HEK293 (cell line): ENCODE measurements around the gene EPPIN.

ENCODE experiments used
- CTCF ChIA-PET: fragments of 350-600 bp; formaldehyde crosslinking; extraction: SDS; loops from one replicate; lab custom pipeline; 2021; ENCODE audit warnings: antibody characterized with exemption; lab: Yijun Ruan, JAX
- POLR2A ChIA-PET: fragments of 300-600 bp; formaldehyde crosslinking; extraction: SDS; loops from one replicate; lab custom pipeline; 2020; ENCODE audit warnings: antibody characterized with exemption, inconsistent platforms; lab: Yijun Ruan, JAX
- H3K27ac ChIP-seq: fragments of 200-500 bp; sonication (Bioruptor generic); 2 replicates; pipeline ENCODE4 v1.5.1; 2014; ENCODE audit warnings: low read depth, low read length, control low read depth, inconsistent platforms; ENCODE audit errors: extremely low read depth
- H3K36me3 ChIP-seq, 2 experiments: fragments of 200-500 bp in 1 of 2; sonication (Bioruptor generic) in 1 of 2; 1 replicate in 1 of 2; 2 replicates in 1 of 2; pipeline ENCODE4 v1.5.1; 2014 to 2017; ENCODE audit warnings: inconsistent platforms in 2 of 2, low read length in 2 of 2; ENCODE audit not compliant: control insufficient read depth in 2 of 2, insufficient read depth in 1 of 2
- H3K4me1 ChIP-seq: fragments of 200-500 bp; sonication (Bioruptor generic); 2 replicates; pipeline ENCODE4 v1.5.1; 2014; ENCODE audit warnings: mild to moderate bottlenecking, low read length, inconsistent platforms; ENCODE audit not compliant: control insufficient read depth, insufficient read depth
- H3K4me3 ChIP-seq: 2 replicates; pipeline ENCODE4 v1.5.1; 2011; ENCODE audit warnings: low read depth, mild to moderate bottlenecking, control low read depth, low read length, moderate library complexity
- H3K9me3 ChIP-seq: fragments of 200-500 bp; sonication (Bioruptor generic); 2 replicates; pipeline ENCODE4 v1.5.1; 2014; ENCODE audit warnings: low read depth, low read length, inconsistent platforms; ENCODE audit not compliant: control insufficient read depth, insufficient read depth
- KLF10 ChIP-seq: fragments of 450-650 bp; IDR thresholded peaks from 2 replicates; pipeline ENCODE4 v1.5.1; 2018; ENCODE audit warnings: missing biosample characterization, mild to moderate bottlenecking, missing genetic modification characterization
- ZBTB20 ChIP-seq: fragments of 450-650 bp; formaldehyde crosslinking; IDR thresholded peaks from 2 replicates; pipeline ENCODE4 v1.5.1; 2016; ENCODE audit warnings: missing biosample characterization, missing genetic modification characterization
- ZEB2 ChIP-seq: fragments of 450-650 bp; formaldehyde crosslinking; IDR thresholded peaks from 2 replicates; pipeline ENCODE4 v1.5.1; 2016; ENCODE audit warnings: missing biosample characterization, missing genetic modification characterization
- ZFP69B ChIP-seq: fragments of 450-650 bp; formaldehyde crosslinking; IDR thresholded peaks from 2 replicates; pipeline ENCODE4 v1.5.1; 2016; ENCODE audit warnings: missing biosample characterization, missing genetic modification characterization
- ZNF24 ChIP-seq: fragments of 450-650 bp; formaldehyde crosslinking; IDR thresholded peaks from 2 replicates; pipeline ENCODE4 v1.5.1; 2016; ENCODE audit warnings: missing biosample characterization, missing genetic modification characterization
- ZNF335 ChIP-seq: fragments of 450-650 bp; formaldehyde crosslinking; conservative IDR thresholded peaks from 2 replicates; pipeline ENCODE4 v1.5.1; 2016; ENCODE audit warnings: missing biosample characterization, missing genetic modification characterization
- ZNF366 ChIP-seq: fragments of 450-650 bp; formaldehyde crosslinking; conservative IDR thresholded peaks from 2 replicates; pipeline ENCODE4 v1.5.1; 2016; ENCODE audit warnings: missing biosample characterization, missing genetic modification characterization
- ZNF571 ChIP-seq: fragments of 450-650 bp; formaldehyde crosslinking; IDR thresholded peaks from 2 replicates; pipeline ENCODE4 v1.5.0; 2017; ENCODE audit warnings: missing biosample characterization, missing genetic modification characterization
- ZNF600 ChIP-seq: fragments of 450-650 bp; formaldehyde crosslinking; IDR thresholded peaks from 2 replicates; pipeline ENCODE4 v1.5.1; 2016; ENCODE audit warnings: missing biosample characterization, missing genetic modification characterization
- ZSCAN30 ChIP-seq: fragments of 450-650 bp; IDR thresholded peaks from 2 replicates; pipeline ENCODE4 v1.5.1; 2018; ENCODE audit warnings: missing biosample characterization, mild to moderate bottlenecking, missing genetic modification characterization, moderate library complexity
- TF ChIP-seq, protein P1 (sequence below): fragments of 450-650 bp; formaldehyde crosslinking; IDR thresholded peaks from 2 replicates; pipeline ENCODE4 v1.5.1; 2016; ENCODE audit warnings: missing biosample characterization, missing genetic modification characterization
- TF ChIP-seq, protein P2 (sequence below): fragments of 450-650 bp; formaldehyde crosslinking; IDR thresholded peaks from 2 replicates; pipeline ENCODE4 v1.5.1; 2016; ENCODE audit warnings: missing biosample characterization, missing genetic modification characterization
- TF ChIP-seq, protein P3 (sequence below): fragments of 450-650 bp; formaldehyde crosslinking; IDR thresholded peaks from 2 replicates; pipeline ENCODE4 v1.5.1; 2016; ENCODE audit warnings: missing biosample characterization, missing genetic modification characterization
- TF ChIP-seq, protein P4 (sequence below): fragments of 450-650 bp; formaldehyde crosslinking; IDR thresholded peaks from 2 replicates; pipeline ENCODE4 v1.5.1; 2016; ENCODE audit warnings: missing biosample characterization, missing genetic modification characterization

Gene EPPIN

DNA sequence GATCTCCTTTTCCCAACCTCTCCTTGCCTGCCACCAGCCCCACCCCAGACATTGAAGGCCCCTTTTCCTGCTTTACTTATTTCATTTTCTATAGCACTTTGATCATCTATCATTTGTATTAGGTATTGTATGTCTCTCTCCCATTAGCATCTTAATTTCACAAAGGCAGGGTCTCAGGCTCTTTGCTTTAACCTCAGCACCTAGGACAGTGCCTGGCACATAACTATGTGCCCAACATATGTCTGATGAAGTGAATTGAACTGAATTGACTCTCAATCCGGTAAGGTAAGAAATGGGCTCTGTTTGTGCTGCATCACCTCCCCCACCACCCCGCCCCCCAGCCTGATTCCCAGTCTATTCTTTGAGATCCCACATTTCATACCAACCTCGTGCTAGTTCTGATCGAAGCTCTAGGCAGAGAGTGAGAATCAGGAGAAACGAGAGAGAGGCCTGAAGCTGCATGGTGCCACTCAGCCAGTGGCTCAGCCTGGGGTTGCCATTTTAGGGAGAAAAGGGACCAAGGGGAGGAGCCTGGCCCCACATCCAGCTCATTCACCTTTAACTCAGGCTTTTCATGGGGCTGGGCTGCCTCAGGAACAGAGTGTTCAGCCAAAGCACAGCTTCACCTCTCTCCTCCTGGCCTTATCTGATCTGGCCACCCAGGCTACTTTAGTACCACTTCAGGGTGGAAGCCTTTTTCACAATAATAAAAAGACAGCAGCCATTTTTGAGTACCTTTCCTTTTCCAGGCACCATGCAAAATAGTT lies 31.9 kb downstream of the EPPIN start, which contains the start of gene SPINT3:
Gene SPINT3, minus strand, starts transcription at position 476 of the 767 bp plus-strand sequence. Its CDS starts 14 bp downstream, at position 462.
- no peak within 1 kb of the TSS for H3K4me3 ChIP-seq
- ChIA-PET CTCF (no interaction called here), POLR2A (no interaction called here)
- H3K27ac ChIP-seq = no peak within 1 kb of the TSS
- TF ChIP-seq, protein P1, sequence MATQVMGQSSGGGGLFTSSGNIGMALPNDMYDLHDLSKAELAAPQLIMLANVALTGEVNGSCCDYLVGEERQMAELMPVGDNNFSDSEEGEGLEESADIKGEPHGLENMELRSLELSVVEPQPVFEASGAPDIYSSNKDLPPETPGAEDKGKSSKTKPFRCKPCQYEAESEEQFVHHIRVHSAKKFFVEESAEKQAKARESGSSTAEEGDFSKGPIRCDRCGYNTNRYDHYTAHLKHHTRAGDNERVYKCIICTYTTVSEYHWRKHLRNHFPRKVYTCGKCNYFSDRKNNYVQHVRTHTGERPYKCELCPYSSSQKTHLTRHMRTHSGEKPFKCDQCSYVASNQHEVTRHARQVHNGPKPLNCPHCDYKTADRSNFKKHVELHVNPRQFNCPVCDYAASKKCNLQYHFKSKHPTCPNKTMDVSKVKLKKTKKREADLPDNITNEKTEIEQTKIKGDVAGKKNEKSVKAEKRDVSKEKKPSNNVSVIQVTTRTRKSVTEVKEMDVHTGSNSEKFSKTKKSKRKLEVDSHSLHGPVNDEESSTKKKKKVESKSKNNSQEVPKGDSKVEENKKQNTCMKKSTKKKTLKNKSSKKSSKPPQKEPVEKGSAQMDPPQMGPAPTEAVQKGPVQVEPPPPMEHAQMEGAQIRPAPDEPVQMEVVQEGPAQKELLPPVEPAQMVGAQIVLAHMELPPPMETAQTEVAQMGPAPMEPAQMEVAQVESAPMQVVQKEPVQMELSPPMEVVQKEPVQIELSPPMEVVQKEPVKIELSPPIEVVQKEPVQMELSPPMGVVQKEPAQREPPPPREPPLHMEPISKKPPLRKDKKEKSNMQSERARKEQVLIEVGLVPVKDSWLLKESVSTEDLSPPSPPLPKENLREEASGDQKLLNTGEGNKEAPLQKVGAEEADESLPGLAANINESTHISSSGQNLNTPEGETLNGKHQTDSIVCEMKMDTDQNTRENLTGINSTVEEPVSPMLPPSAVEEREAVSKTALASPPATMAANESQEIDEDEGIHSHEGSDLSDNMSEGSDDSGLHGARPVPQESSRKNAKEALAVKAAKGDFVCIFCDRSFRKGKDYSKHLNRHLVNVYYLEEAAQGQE = peak; percentile 89
- TF ChIP-seq ZSCAN30 (tag by site-specific recombination) = no peak
- no peaks in the 10 kb centered on the region for H3K4me1 ChIP-seq
- H3K9me3 ChIP-seq = no peaks in the 10 kb centered on the region
- no peaks in the 10 kb centered on the region for H3K36me3 ChIP-seq

DNA sequence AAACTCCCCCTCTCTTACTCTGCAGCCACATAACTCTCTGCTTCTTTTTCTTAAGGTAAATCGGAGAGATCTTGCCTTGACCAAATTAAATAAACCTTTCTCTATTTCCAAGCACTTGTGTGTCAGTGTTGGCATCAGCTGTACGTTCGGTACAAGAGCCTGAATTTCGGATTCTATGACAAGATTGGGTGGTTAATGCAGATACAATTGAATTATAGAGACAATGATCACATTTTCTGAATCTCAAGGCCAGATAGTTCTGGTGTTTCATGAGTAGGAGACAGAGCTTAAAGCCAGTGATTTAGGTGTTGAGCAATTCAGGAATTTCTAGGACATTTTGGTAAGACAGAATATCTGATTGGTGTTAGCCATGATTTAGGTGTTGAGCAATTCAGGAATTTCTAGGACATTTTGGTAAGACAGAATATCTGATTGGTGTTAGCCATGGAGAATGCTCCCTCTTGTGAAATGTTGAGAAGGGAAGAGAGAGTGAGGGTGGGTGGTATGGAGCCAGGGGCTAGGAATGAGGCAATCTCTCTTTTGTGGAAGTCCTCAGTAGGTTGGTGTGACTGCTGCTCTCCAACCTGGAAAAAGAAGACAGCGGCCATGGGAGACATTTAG lies 36.8 kb downstream of the EPPIN start:
- ChIA-PET POLR2A (no interaction called here), CTCF (no interaction called here)

DNA sequence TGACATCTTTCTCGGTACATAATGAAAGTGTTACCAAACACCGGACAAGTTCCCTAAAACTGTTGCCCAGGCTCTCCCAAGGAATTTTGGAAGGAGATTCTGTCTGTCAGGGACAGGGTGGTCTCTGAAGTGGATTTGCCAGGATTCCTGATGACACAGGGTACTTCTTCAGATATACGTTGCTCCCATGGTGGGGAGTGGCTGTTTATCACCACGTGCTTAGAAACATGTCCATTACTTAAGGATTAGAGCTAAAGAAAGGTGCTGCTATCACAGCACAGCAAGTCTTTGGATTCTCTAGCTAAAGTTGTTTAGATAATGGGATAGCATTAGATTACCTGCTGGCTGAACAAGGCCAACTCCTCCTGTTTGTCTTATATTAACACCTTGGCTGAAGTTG lies 38.1 kb downstream of the EPPIN start:
- POLR2A ChIA-PET = no interaction called here
- no peak for TF ChIP-seq ZNF335
- TF ChIP-seq, all 188 proteins: peak for 0
- Histone ChIP-seq H3K4me1 (no peaks in the 10 kb centered on the region), H3K9me3 (no peaks in the 10 kb centered on the region), H3K36me3 (no peaks in the 10 kb centered on the region), H3K4me3 (no peak overlapping the region), H3K27ac (no peak overlapping the region)
- CTCF ChIA-PET = no interaction called here

More for the DNA sequence above, 36.8 kb downstream of the EPPIN start:
- Histone ChIP-seq H3K9me3 (no peaks in the 10 kb centered on the region), H3K36me3 (no peaks in the 10 kb centered on the region), H3K4me1 (no peaks in the 10 kb centered on the region), H3K27ac (no peak overlapping the region), H3K4me3 (no peak overlapping the region)
- TF ChIP-seq ZEB2 (tag by site-specific recombination) = no peak

DNA sequence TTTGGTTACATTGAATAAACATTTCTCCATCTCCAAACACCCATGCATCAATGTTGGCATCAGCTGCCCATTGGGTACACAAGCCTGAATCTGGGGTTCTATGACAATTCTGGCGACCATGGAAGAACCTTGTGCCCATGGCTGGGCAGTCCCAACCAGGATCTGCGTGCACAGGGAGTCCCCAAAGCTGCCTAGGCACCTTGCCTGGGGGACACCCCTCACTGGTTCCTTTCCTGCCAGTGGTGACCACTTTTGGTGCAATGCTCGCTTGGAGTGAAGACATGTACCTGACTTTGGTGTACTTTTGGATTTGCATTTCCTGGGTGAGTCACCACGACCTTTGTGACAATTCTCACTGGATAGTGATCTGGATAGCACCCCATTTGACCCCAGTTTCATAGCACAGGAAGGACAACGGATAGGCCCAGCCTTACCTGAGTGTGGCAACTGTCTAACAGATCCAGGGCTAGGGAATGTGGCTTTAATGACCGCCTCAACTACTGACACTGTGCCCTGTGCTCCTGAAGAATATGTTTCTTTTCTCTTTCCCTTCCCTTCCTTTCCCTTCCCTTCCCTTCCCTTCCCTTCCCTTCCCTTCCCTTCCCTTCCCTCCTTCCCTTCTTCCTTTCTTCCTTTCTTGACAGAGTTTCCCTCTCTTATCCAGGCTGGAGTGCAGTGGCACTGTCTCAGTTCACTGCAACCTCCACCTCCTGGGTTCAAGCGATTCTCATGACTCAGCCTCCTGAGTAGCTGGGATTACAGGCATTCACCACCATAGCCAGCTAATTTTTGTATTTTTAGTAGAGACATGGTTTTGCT lies 38.9 kb downstream of the EPPIN start:
- H3K36me3 ChIP-seq = no peaks in the 10 kb centered on the region
- H3K4me1 ChIP-seq = no peaks in the 10 kb centered on the region
- H3K9me3 ChIP-seq = no peaks in the 10 kb centered on the region
- H3K27ac ChIP-seq = no peak overlapping the region
- CTCF ChIA-PET = no interaction called here
- POLR2A ChIA-PET = no interaction called here
- H3K4me3 ChIP-seq = no peak overlapping the region
- TF ChIP-seq, protein P2, sequence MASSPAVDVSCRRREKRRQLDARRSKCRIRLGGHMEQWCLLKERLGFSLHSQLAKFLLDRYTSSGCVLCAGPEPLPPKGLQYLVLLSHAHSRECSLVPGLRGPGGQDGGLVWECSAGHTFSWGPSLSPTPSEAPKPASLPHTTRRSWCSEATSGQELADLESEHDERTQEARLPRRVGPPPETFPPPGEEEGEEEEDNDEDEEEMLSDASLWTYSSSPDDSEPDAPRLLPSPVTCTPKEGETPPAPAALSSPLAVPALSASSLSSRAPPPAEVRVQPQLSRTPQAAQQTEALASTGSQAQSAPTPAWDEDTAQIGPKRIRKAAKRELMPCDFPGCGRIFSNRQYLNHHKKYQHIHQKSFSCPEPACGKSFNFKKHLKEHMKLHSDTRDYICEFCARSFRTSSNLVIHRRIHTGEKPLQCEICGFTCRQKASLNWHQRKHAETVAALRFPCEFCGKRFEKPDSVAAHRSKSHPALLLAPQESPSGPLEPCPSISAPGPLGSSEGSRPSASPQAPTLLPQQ (tag by site-specific recombination) = no peak
- TF ChIP-seq ZBTB20 (tag by site-specific recombination) (no peak), ZNF571 (no peak), ZFP69B (no peak), KLF10 (tag by site-specific recombination) (no peak), ZNF600 (no peak), ZNF366 (tag by site-specific recombination) (no peak), ZNF24 (no peak)
- TF ChIP-seq, protein P3, sequence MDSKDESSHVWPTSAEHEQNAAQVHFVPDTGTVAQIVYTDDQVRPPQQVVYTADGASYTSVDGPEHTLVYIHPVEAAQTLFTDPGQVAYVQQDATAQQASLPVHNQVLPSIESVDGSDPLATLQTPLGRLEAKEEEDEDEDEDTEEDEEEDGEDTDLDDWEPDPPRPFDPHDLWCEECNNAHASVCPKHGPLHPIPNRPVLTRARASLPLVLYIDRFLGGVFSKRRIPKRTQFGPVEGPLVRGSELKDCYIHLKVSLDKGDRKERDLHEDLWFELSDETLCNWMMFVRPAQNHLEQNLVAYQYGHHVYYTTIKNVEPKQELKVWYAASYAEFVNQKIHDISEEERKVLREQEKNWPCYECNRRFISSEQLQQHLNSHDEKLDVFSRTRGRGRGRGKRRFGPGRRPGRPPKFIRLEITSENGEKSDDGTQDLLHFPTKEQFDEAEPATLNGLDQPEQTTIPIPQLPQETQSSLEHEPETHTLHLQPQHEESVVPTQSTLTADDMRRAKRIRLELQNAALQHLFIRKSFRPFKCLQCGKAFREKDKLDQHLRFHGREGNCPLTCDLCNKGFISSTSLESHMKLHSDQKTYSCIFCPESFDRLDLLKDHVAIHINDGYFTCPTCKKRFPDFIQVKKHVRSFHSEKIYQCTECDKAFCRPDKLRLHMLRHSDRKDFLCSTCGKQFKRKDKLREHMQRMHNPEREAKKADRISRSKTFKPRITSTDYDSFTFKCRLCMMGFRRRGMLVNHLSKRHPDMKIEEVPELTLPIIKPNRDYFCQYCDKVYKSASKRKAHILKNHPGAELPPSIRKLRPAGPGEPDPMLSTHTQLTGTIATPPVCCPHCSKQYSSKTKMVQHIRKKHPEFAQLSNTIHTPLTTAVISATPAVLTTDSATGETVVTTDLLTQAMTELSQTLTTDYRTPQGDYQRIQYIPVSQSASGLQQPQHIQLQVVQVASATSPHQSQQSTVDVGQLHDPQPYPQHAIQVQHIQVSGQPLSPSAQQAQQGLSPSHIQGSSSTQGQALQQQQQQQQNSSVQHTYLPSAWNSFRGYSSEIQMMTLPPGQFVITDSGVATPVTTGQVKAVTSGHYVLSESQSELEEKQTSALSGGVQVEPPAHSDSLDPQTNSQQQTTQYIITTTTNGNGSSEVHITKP (tag by site-specific recombination) = no peak
- TF ChIP-seq, protein P4, sequence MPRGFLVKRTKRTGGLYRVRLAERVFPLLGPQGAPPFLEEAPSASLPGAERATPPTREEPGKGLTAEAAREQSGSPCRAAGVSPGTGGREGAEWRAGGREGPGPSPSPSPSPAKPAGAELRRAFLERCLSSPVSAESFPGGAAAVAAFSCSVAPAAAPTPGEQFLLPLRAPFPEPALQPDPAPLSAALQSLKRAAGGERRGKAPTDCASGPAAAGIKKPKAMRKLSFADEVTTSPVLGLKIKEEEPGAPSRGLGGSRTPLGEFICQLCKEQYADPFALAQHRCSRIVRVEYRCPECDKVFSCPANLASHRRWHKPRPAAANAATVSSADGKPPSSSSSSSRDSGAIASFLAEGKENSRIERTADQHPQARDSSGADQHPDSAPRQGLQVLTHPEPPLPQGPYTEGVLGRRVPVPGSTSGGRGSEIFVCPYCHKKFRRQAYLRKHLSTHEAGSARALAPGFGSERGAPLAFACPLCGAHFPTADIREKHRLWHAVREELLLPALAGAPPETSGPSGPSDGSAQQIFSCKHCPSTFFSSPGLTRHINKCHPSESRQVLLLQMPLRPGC = no peak
